Stimulated activated CD4-positive, alpha-beta T cell treated with anti-CD3 and anti-CD28 coated beads, Interleukin-4, amount 100 ng/mL, for 24 hours (primary cell): ENCODE data around the gene CLCN5.

Experiments
- DNase-seq: peaks from one replicate; pipeline ENCODE4 v3.0.0-alpha.2; 2020

CLCN5 gene

GRCh38 chrX:50098241-50098640 is 175.8 kb downstream of the CLCN5 start:
- DNase-seq: no peak

- DNase-seq: no peak
Observed at GRCh38 chrX:50098749-50099148, 176.4 kb downstream of the CLCN5 start.

- no peak for DNase-seq
Observed at GRCh38 chrX:50099331-50099730, 176.9 kb downstream of the CLCN5 start.

GRCh38 chrX:50100188-50100587 is 177.8 kb downstream of the CLCN5 start:
- no peak for DNase-seq

- no peak for DNase-seq
Observed at GRCh38 chrX:50103176-50103575, 180.8 kb downstream of the CLCN5 start.

GRCh38 chrX:50103866-50104566 is 181.6 kb downstream of the CLCN5 start:
- DNase-seq: no peak

- no peak for DNase-seq
Observed at GRCh38 chrX:50106051-50106675, 183.8 kb downstream of the CLCN5 start.

GRCh38 chrX:50107470-50107869 is 185.1 kb downstream of the CLCN5 start:
- no peak for DNase-seq

- DNase-seq: no peak
Observed at GRCh38 chrX:50108264-50108663, 185.9 kb downstream of the CLCN5 start.

GRCh38 chrX:50111742-50112141 is 189.3 kb downstream of the CLCN5 start:
- no peak for DNase-seq

- DNase-seq: no peak
Observed at GRCh38 chrX:50114113-50114512, 191.7 kb downstream of the CLCN5 start.

GRCh38 chrX:50115973-50116372 is 193.6 kb downstream of the CLCN5 start:
- no peak for DNase-seq

GRCh38 chrX:50117476-50117875 is 195.1 kb downstream of the CLCN5 start:
- DNase-seq: no peak

GRCh38 chrX:50125480-50125879 is 203.1 kb downstream of the CLCN5 start:
- DNase-seq: no peak

- no peak for DNase-seq
Observed at GRCh38 chrX:50147972-50148371, 225.6 kb downstream of the CLCN5 start.
